Ishikawa (cell line): ENCODE measurements around the gene NAA20.

Experiments
- CEBPB ChIP-seq: IDR thresholded peaks from 2 replicates; pipeline ENCODE4 v1.6.1; 2012
- CREB1 ChIP-seq: IDR thresholded peaks from 2 replicates; pipeline ENCODE4 v1.6.1; 2012; ENCODE audit warnings: low read depth
- EGR1 ChIP-seq: IDR thresholded peaks from 2 replicates; pipeline ENCODE4 v1.6.1; 2012
- EP300 ChIP-seq: IDR thresholded peaks from 2 replicates; pipeline ENCODE4 v1.6.1; 2012; ENCODE audit warnings: borderline replicate concordance
- FOXM1 ChIP-seq: IDR thresholded peaks from 2 replicates; pipeline ENCODE4 v1.6.1; 2012; ENCODE audit warnings: low read depth, borderline replicate concordance
- NFIC ChIP-seq: IDR thresholded peaks from 2 replicates; pipeline ENCODE4 v1.6.1; 2012
- RAD21 ChIP-seq: IDR thresholded peaks from 2 replicates; pipeline ENCODE4 v1.6.1; 2012; ENCODE audit warnings: low read depth
- TAF1 ChIP-seq: IDR thresholded peaks from 2 replicates; pipeline ENCODE4 v1.6.1; 2012; ENCODE audit warnings: low read depth, mild to moderate bottlenecking
- TCF12 ChIP-seq: IDR thresholded peaks from 2 replicates; pipeline ENCODE4 v1.6.1; 2012; ENCODE audit warnings: low read depth
- TEAD4 ChIP-seq: IDR thresholded peaks from 2 replicates; pipeline ENCODE4 v1.6.1; 2012
- USF1 ChIP-seq: IDR thresholded peaks from 2 replicates; pipeline ENCODE4 v1.6.1; 2012
- YY1 ChIP-seq: IDR thresholded peaks from 2 replicates; pipeline ENCODE4 v1.6.1; 2012; ENCODE audit warnings: low read depth
- ZBTB7A ChIP-seq: IDR thresholded peaks from 2 replicates; pipeline ENCODE4 v1.6.1; 2012; ENCODE audit warnings: low read depth
- TF ChIP-seq, protein P1 (sequence below): IDR thresholded peaks from 2 replicates; pipeline ENCODE4 v1.6.1; 2012
- TF ChIP-seq, protein P2 (sequence below): IDR thresholded peaks from 2 replicates; pipeline ENCODE4 v1.6.1; 2012; ENCODE audit warnings: low read depth, mild to moderate bottlenecking

NAA20 gene

GRCh38 chr20:20020908-20021307 lies 3.7 kb downstream of the NAA20 start:
- no peak for TF ChIP-seq RAD21
- TF ChIP-seq CREB1, result no peak
- TF ChIP-seq TAF1, result no peak
- no peak for TF ChIP-seq ZBTB7A
- no peak for TF ChIP-seq YY1
- no peak for TF ChIP-seq NFIC
- TF ChIP-seq, protein P1, sequence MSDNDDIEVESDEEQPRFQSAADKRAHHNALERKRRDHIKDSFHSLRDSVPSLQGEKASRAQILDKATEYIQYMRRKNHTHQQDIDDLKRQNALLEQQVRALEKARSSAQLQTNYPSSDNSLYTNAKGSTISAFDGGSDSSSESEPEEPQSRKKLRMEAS, result no peak
- TF ChIP-seq, protein P2, sequence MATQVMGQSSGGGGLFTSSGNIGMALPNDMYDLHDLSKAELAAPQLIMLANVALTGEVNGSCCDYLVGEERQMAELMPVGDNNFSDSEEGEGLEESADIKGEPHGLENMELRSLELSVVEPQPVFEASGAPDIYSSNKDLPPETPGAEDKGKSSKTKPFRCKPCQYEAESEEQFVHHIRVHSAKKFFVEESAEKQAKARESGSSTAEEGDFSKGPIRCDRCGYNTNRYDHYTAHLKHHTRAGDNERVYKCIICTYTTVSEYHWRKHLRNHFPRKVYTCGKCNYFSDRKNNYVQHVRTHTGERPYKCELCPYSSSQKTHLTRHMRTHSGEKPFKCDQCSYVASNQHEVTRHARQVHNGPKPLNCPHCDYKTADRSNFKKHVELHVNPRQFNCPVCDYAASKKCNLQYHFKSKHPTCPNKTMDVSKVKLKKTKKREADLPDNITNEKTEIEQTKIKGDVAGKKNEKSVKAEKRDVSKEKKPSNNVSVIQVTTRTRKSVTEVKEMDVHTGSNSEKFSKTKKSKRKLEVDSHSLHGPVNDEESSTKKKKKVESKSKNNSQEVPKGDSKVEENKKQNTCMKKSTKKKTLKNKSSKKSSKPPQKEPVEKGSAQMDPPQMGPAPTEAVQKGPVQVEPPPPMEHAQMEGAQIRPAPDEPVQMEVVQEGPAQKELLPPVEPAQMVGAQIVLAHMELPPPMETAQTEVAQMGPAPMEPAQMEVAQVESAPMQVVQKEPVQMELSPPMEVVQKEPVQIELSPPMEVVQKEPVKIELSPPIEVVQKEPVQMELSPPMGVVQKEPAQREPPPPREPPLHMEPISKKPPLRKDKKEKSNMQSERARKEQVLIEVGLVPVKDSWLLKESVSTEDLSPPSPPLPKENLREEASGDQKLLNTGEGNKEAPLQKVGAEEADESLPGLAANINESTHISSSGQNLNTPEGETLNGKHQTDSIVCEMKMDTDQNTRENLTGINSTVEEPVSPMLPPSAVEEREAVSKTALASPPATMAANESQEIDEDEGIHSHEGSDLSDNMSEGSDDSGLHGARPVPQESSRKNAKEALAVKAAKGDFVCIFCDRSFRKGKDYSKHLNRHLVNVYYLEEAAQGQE, result no peak
- no peak for TF ChIP-seq USF1
- TF ChIP-seq EP300, result no peak
- TF ChIP-seq TCF12, result no peak
- no peak for TF ChIP-seq FOXM1
- TF ChIP-seq EGR1, result no peak
- TF ChIP-seq TEAD4, result no peak
- TF ChIP-seq CEBPB, result no peak

- TF ChIP-seq RAD21, result no peak
- TF ChIP-seq EGR1, result no peak
- TF ChIP-seq YY1, result no peak
- TF ChIP-seq TCF12, result no peak
- no peak for TF ChIP-seq TAF1
- TF ChIP-seq, protein P2, result no peak
- TF ChIP-seq TEAD4, result no peak
- no peak for TF ChIP-seq USF1
- TF ChIP-seq NFIC, result no peak
- no peak for TF ChIP-seq EP300
- no peak for TF ChIP-seq CREB1
- TF ChIP-seq ZBTB7A, result no peak
- TF ChIP-seq CEBPB, result no peak
- TF ChIP-seq, protein P1, result no peak
Observed at GRCh38 chr20:20021835-20022234, 4.7 kb downstream of the NAA20 start.

DNA sequence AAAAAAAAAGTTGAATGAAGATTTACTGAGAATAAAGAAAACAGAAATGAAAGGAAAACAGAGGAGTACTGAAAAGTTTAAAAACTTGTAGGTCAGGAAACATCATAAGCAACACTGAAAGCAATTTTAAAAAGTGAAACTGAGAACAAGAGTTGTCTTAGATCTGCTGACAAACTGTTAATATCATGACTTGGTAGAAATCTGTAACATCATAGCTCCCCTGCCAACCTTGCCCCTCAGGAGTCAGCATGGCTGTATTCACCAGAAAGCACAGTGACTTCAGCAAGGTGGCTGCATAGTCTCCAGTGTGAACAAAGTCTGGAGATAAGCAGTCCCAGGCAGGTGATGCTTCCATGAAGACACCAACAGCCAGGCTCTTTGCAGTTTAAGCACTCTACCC lies 5.3 kb downstream of the NAA20 start:
- TF ChIP-seq EP300 (no peak), EGR1 (no peak), ZBTB7A (no peak), TAF1 (no peak), USF1 (no peak), TCF12 (no peak), RAD21 (no peak), NFIC (no peak), CREB1 (no peak), FOXM1 (no peak), YY1 (no peak), CEBPB (no peak), TEAD4 (no peak)
- TF ChIP-seq, protein P2, result no peak
- TF ChIP-seq, protein P1, result no peak

GRCh38 chr20:20023395-20023794 lies 6.2 kb downstream of the NAA20 start:
- TF ChIP-seq TEAD4, result no peak
- no peak for TF ChIP-seq CEBPB
- no peak for TF ChIP-seq EP300
- no peak for TF ChIP-seq EGR1
- TF ChIP-seq TCF12, result no peak
- TF ChIP-seq RAD21, result no peak
- TF ChIP-seq, protein P1, result no peak
- no peak for TF ChIP-seq TAF1
- no peak for TF ChIP-seq YY1
- TF ChIP-seq FOXM1, result no peak
- TF ChIP-seq NFIC, result no peak
- no peak for TF ChIP-seq CREB1
- no peak for TF ChIP-seq ZBTB7A
- TF ChIP-seq, protein P2, result no peak
- TF ChIP-seq USF1, result no peak
